LNCAP (cell line): ENCODE measurements around the gene STIM1.

Experiments
- TF ChIP-seq, protein P1 (sequence below): fragments of 450-650 bp; IDR thresholded peaks from 2 replicates; pipeline ENCODE4 v1.5.1; 2017; ENCODE audit warnings: mild to moderate bottlenecking

STIM1 gene

DNA sequence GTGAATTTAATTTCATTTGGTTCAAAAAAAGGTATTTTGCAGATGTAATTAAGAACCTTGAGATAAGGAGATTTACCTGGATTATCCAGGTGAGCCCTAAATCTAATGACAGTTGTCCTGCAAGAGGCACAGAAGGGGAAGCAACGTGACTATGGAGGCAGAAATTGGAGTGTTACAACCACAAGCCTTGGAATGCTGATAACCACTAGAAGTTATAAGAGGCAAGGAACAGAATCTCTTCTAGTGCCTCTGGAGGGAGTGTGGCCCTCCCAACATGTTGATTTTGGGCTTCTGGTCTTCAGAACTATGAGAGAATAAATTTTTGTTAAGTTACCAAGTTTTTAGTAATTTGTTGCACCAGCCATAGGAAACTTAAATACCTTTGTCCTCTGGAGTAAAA lies 271.9 kb downstream of the STIM1 start:
- TF ChIP-seq, protein P1, sequence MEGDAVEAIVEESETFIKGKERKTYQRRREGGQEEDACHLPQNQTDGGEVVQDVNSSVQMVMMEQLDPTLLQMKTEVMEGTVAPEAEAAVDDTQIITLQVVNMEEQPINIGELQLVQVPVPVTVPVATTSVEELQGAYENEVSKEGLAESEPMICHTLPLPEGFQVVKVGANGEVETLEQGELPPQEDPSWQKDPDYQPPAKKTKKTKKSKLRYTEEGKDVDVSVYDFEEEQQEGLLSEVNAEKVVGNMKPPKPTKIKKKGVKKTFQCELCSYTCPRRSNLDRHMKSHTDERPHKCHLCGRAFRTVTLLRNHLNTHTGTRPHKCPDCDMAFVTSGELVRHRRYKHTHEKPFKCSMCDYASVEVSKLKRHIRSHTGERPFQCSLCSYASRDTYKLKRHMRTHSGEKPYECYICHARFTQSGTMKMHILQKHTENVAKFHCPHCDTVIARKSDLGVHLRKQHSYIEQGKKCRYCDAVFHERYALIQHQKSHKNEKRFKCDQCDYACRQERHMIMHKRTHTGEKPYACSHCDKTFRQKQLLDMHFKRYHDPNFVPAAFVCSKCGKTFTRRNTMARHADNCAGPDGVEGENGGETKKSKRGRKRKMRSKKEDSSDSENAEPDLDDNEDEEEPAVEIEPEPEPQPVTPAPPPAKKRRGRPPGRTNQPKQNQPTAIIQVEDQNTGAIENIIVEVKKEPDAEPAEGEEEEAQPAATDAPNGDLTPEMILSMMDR, result no peak

- TF ChIP-seq, protein P1, result no peak
These were observed 279.3 kb downstream of the STIM1 start for GRCh38 chr11:4134806-4135205.

- TF ChIP-seq, protein P1, result no peak
These were observed 283.0 kb downstream of the STIM1 start for GRCh38 chr11:4138497-4138896.

GRCh38 chr11:4140067-4140636 lies 284.7 kb downstream of the STIM1 start:
- TF ChIP-seq, protein P1, result no peak
